ACHN (cell line): ENCODE data around the gene TPSG1.
A peak's percentile ranks its signal among the peaks of the same experiment; 100 is the strongest.
"Not testable (repeated sequence)": the region's sequence is repeated elsewhere in the genome, so short reads cannot be mapped to it uniquely, and the experiment has no call there.

Experiments used
- DNase-seq: peaks from one replicate; pipeline ENCODE4 v3.0.0-alpha.2; 2015
- in situ Hi-C: cut with HindIII; loops from 2 replicates; pipeline ENCODE4 v1.10.0; 2017; ENCODE audit warnings: low sequenced_read_pairs, low pct_ligation_motif_present, low pct_unique_long_range_greater_than_20kb

Gene TPSG1

GRCh38 chr16:1188432-1189189, 36.5 kb downstream of the TPSG1 start:
- DNase-seq = peak; percentile 74
- in situ Hi-C loops = no loop called here

DNA sequence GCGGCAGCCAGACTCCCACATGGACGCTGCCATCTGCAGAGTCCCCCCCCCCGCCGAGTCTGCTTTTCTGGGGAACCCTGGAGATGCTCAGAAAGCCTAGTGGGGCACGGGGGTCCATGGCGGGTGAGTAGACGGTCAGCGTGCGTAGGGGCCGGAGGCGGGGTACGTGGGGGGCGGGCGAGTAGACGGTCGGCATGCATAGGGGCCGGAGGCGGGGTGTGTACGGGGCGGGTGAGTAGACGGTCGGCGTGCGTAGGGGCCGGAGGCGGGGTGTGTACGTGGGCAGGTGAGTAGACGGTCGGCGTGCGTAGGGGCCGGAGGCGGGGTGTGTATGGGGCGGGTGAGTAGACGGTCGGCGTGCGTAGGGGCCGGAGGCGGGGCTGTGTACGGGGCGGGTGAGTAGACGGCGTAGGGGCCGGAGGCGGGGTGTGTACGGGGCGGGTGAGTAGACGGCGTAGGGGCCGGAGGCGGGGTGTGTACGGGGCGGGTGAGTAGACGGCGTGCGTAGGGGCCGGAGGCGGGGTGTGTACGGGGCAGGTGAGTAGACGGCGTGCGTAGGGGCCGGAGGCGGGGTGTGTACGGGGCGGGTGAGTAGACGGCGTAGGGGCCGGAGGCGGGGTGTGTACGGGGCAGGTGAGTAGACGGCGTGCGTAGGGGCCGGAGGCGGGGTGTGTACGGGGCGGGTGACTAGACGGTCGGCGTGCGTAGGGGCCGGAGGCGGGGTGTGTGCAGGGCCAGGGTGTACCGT, 39.4 kb downstream of the TPSG1 start:
- DNase-seq, in situ Hi-C loops: not testable (repeated sequence)

DNA sequence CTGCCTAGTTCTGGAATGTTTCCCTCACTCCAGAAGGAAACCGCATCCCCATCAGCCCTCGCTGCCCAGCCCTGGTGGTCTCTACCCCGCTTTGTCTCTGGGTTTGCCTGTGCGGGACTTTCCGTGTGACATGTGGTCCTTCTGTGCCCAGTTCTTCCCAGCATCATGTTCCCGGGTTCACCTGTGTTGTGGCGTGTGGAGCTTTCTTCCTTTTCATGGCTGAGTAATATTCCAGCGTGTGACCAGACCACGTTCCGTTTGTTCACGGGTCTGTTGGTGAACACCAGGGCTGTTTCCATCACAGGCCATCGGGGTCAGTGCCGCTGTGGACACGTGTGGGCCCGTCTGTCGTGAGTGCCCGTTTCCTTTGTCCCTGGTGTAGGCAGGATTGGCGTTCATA, 40.1 kb downstream of the TPSG1 start:
- in situ Hi-C loops = no loop called here
- DNase-seq = no peak

- DNase-seq = peak; percentile 59
- in situ Hi-C loops = no loop called here
Observed at GRCh38 chr16:1184156-1184868, 40.8 kb downstream of the TPSG1 start.

DNA sequence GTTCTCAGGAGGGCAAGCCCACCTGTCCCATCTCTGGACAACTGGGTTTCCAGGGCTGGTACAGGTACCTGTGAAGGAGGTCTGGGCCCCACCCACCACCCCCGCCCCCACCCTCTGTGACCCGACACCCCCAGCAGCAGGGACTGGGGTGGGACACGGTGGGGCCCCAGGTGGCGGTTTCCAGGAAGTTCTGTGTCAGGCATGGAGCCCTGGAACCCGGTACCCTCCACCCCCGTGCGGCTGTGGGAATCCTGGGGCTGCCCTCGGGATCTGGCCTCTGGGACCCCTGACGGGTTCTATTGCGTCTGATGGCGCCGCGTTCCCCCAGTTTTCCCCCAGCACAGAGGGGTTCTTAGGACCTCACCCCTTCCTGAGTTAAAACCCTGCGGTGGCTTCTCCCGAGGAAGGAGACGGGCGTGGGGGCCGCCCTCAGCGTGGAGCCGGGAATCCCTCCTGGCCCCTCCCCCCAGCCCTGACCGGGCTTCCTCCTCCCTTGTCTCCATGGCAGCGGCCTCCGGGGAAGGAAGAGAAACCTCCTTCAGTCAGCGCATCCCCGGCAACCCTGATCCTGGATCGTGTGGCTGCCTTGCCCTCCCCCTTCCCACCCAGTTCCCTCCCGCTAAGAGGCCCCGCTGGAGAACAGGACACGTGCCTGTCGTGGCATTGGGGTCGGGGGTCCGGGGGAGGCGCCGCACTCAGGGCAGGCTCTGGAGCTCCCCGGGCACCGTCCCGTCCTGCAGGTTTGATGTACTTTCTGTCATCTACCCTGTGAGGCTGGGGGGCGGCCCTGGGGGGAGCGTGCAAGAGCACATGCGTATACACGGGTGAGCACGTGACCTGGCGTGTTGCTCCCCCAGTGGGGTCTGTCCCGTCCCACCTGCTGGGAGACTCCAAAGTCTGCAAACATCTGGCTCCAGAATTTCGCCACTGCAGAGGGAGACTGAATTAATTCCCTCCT, 41.8 kb downstream of the TPSG1 start:
- in situ Hi-C loops = no loop called here
- peak; percentile 81 for DNase-seq

DNA sequence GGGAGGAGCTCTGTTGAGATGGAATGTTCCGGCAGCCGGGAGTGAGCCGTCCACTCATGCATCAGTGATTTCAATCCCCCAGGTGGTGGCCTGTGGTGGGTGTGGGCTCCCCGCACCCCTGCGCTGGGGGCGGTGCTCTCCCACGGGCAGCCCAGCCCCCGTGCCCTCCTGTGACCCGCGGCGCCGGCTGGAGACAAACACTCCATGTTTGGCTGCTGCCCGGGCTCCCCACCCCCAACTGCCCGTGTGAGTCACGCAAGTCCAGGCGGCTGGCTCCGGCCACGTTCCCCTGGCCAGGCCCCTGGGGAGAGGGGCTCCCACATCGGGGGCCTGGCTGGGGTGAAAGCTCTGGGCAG, 42.8 kb downstream of the TPSG1 start:
- DNase-seq = peak; percentile 93
- in situ Hi-C loops = no loop called here

- no peak for DNase-seq
- in situ Hi-C loops = no loop called here
Observed at GRCh38 chr16:1181404-1182315, 43.4 kb downstream of the TPSG1 start.

DNA sequence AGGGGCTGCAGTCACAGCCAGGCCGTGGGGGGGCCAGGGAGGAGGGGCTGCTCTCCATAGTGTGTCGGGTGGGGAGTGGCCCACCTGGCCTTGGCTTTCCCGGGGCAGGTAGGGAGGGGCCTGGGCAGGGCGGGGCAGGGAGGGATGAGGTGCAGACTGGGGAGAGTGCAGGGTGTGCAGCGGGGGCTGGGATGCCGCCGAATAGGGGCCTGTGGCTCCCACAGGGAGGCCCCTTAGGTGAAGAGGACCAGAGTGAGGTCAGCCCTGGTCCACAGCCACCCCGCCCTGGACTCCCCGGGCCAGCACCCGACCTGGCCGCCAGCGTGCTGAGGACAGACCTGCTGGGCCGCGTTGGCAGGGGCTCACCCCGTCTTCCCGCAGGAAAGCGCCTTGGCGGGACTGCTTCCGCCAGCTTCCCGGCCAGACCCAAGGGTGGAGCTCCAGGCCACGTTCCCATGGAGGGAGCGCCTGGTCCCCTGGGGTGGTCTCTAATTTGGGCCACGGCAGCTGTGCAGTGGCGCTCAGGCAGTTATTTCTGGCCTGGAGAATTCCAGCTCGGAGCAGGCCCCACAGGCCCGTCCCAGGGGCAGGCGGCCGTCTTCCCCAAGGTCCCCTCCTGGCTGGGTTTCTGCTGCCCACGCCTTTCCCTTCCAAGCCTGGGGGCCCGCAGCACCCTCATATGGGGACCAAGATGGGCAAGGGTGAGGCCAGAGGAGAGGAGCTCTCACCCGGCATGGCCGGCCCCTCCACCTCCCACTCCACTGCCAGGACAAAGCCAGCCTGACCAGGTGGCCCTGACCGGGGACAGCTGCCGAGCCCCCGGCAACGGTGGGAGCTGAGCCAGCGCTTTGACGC, 44.3 kb downstream of the TPSG1 start:
- in situ Hi-C loops = no loop called here
- DNase-seq = no peak

DNA sequence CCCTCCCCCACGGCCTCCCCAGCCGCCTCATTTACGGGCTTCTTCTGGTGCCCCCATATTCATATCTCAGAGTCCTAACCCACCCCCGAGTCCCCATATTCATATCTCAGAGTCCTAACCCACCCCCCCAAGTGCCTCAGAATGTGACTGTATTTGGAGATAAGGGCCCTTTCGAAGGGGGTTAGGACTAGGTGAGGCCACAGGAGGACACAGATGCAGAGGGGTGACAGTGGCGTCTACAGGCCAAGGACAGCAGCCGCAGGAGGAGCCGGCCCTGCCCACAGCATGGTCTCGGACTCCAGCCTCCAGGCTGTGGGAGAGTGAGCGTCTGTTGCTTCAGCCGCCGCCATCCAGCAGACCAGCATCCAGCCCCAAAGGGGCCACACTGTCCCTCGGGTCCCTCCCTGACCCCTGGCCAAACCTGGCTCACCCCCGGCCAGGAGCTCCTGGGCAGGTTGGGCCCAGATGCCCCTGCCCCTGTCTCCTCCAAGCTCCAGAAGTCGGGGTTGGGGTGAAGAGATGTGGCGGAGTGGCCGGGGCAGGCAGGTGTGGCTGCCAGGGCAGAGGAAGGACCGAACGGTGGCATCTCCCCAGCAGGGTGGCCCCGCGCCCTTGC, 46.7 kb downstream of the TPSG1 start:
- no peak for DNase-seq
- in situ Hi-C loops = no loop called here

DNA sequence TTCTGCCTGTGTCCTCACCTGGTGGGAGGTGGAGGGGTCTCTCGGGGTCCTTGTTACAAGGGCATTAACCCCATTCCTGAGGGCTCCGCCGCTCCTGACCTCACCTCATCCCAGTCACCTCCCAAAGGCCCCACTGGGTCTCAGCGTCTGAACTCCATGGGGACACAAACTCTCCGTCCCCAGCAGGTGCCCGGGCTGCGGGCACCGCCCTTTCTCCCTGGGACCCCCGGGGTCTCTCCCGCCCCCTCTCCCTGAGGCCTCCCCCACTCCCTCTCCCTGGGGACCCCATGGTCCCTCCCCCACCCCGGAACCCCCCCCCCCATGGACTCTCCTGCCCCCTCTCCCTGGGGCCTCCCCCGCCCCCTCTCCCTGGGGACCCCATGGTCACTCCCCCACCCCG, 47.3 kb downstream of the TPSG1 start:
- in situ Hi-C loops = no loop called here
- no peak for DNase-seq

- DNase-seq = no peak
Observed at GRCh38 chr16:1177053-1177452, 48.0 kb downstream of the TPSG1 start.

GRCh38 chr16:1176280-1176897, 48.7 kb downstream of the TPSG1 start:
- DNase-seq = no peak
- in situ Hi-C loops = no loop called here

More at GRCh38 chr16:1177053-1177452, 48.0 kb downstream of the TPSG1 start:
- in situ Hi-C loops = no loop called here

DNA sequence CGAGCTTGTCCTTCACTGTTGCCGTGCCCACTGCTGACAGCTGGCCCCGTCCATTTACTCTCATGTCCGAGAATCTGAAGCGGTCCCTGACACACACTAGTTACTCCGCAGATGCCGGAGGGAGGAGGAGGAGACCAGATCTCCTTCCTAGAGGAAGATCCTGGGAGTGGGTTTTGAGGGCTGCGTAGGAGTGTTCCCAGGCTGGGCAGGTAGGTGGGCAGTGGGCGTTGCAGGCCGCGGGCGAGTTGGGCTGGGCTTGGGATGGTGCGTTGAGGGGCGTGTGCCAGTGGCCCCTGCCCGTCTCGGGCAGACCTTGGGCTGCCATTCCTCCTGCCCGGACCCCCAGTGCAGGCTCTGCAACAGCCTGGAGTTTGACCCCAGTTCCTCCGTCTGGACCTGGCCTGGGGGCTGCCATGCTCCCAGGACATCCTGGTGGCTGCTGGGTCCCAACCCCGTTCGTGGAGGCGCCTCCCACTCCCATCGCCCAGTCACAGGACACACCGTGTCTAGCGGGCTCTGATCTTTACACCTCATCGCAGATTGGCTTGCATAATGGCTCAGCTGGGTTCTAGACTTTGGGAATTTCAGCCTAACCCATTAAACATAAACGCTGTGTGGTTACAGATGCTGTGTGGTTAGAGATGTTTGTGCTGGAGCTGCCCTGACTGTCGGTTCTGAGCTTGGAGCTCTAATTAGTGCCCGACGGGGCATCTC, 49.3 kb downstream of the TPSG1 start:
- peak; percentile 25 for DNase-seq
- in situ Hi-C loops = no loop called here

DNA sequence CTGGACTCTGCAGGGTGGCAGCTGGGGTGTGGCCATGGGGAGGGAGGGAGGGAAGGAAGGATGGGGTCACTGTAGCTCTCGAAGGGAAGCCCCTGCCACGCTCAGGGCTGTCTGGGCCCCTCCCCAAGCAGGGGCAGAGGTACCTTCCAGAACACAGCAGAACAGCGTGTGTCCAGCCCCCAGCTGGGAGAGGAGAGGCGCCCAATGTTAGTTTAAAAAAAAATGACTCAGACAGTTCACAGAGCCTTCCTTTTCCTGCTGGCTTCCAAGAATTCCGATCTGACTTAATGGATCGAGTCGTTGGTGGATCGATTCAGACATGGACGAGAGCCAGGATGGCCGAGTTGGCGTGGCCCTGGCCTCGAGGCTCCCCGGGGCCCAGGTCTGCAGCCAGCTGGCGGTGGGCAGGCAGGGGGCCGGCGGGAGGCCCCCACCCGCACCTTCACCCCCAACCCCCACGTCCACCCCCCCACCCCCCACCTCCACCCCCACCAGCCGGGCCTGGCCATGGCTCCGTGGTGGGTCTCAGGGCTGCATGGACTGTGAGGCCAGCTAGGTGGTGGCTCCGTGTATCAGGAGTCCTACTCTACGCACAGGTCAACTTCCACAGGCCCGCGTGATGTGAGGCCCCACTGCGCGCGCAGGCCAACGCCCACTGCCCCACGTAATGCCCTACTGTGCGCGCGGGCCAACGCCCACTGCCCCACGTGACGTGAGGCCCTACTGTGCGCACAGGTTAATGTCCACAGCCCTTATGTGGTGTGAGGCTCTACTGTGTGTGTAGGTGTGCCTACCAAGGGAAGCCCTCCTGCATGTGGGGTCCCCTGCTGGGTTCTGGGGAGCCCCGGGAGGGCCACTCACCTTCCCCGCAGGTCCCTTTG, 50.4 kb downstream of the TPSG1 start:
- DNase-seq = peak; percentile 61
- in situ Hi-C loops = no loop called here
